ENCODE results near the gene CCSAP. TPM values are rescaled to one million over a fixed set of nuclear protein-coding genes. Genes with fewer than 3 reads are reported as not detected.
A peak's percentile ranks its signal among the peaks of the same experiment; 100 is the strongest.

CCSAP gene
- total RNA-seq, 1 donor from 2014 or later: 1.8 TPM

GRCh38 chr1:229370601-229371021 lies 27.8 kb upstream of the CCSAP start:
- intact Hi-C loops (cut with DNase I): no loop called here
- peak; percentile 83 for DNase-seq
- peak; percentile 95 for ATAC-seq (ENCODE audit: poor library complexity)

GRCh38 chr1:229368347-229368746 lies 25.5 kb upstream of the CCSAP start:
- no peak for ATAC-seq (ENCODE audit: poor library complexity)
- intact Hi-C loops (cut with DNase I): no loop called here
- no peak for DNase-seq

- no peak for ATAC-seq (ENCODE audit: poor library complexity)
Observed at GRCh38 chr1:229365569-229365968, 22.7 kb upstream of the CCSAP start.

GRCh38 chr1:229364207-229365065 lies 21.6 kb upstream of the CCSAP start:
- ATAC-seq (ENCODE audit: poor library complexity): no peak
- no peak for DNase-seq
- intact Hi-C loops (cut with DNase I): no loop called here

More at GRCh38 chr1:229365569-229365968, 22.7 kb upstream of the CCSAP start:
- intact Hi-C loops (cut with DNase I): no loop called here
- DNase-seq: no peak

- ATAC-seq (ENCODE audit: poor library complexity) (no peak), DNase-seq (no peak)
- intact Hi-C loops (cut with DNase I): no loop called here
Observed at GRCh38 chr1:229363723-229364122, 20.9 kb upstream of the CCSAP start.

- no peak for ATAC-seq (ENCODE audit: poor library complexity)
- no peak for DNase-seq
- intact Hi-C loops (cut with DNase I): no loop called here
Observed at GRCh38 chr1:229360420-229360819, 17.6 kb upstream of the CCSAP start.

GRCh38 chr1:229355661-229356060 lies 12.8 kb upstream of the CCSAP start:
- intact Hi-C loops (cut with DNase I): no loop called here
- ATAC-seq (ENCODE audit: poor library complexity) (no peak), DNase-seq (no peak)

GRCh38 chr1:229354226-229354625 lies 11.4 kb upstream of the CCSAP start:
- intact Hi-C loops (cut with DNase I): no loop called here
- DNase-seq: no peak
- ATAC-seq (ENCODE audit: poor library complexity): no peak

- ATAC-seq (ENCODE audit: poor library complexity) (no peak), DNase-seq (no peak)
- intact Hi-C loops (cut with DNase I): no loop called here
Observed at GRCh38 chr1:229352975-229353374, 10.1 kb upstream of the CCSAP start.

- no peak for DNase-seq
- ATAC-seq (ENCODE audit: poor library complexity): no peak
- intact Hi-C loops (cut with DNase I): no loop called here
Observed at GRCh38 chr1:229349463-229350385, 6.9 kb upstream of the CCSAP start.

GRCh38 chr1:229347528-229347927 lies 4.7 kb upstream of the CCSAP start:
- no peak for ATAC-seq (ENCODE audit: poor library complexity)
- DNase-seq: no peak
- intact Hi-C loops (cut with DNase I): no loop called here

GRCh38 chr1:229344937-229345684 lies 2.3 kb upstream of the CCSAP start:
- no peak for DNase-seq
- intact Hi-C loops (cut with DNase I): loop anchor here (5.0 kb wide), 1 partner anchor 88 kb away; no protein-coding TSS in a partner anchor
- no peak for ATAC-seq (ENCODE audit: poor library complexity)

- intact Hi-C loops (cut with DNase I): loop anchor here (5.0 kb wide), 1 partner anchor 87 kb away; no protein-coding TSS in a partner anchor
- ATAC-seq (ENCODE audit: poor library complexity) (no peak), DNase-seq (no peak)
Observed at GRCh38 chr1:229344139-229344538, 1.3 kb upstream of the CCSAP start.

GRCh38 chr1:229341774-229342655 lies 832 bp downstream of the CCSAP start:
- ATAC-seq (ENCODE audit: poor library complexity) (peak; percentile 98), DNase-seq (peak; percentile 92)
- intact Hi-C loops (cut with DNase I): loop anchor here (5.0 kb wide), 1 partner anchor 85 kb away; no protein-coding TSS in a partner anchor

- DNase-seq (no peak), ATAC-seq (ENCODE audit: poor library complexity) (no peak)
- intact Hi-C loops (cut with DNase I): loop anchor here (5.0 kb wide), 1 partner anchor 83 kb away; no protein-coding TSS in a partner anchor
Observed at GRCh38 chr1:229340496-229340895, 2.4 kb downstream of the CCSAP start.

- ATAC-seq (ENCODE audit: poor library complexity) (no peak), DNase-seq (no peak)
- intact Hi-C loops (cut with DNase I): no loop called here
Observed at GRCh38 chr1:229339520-229339919, 3.3 kb downstream of the CCSAP start.

GRCh38 chr1:229339086-229339485 lies 3.8 kb downstream of the CCSAP start:
- intact Hi-C loops (cut with DNase I): no loop called here
- DNase-seq (no peak), ATAC-seq (ENCODE audit: poor library complexity) (no peak)

GRCh38 chr1:229336345-229336744 lies 6.5 kb downstream of the CCSAP start:
- ATAC-seq (ENCODE audit: poor library complexity): no peak
- DNase-seq: no peak
- intact Hi-C loops (cut with DNase I): no loop called here

All from Right ventricle myocardium superior (tissue), 1 donor.